T-helper 1 cell treated with Interleukin-12 subunit alpha and Interleukin-12 subunit beta and Interleukin-4 antibody, amounts not matched to agents 30 μg/mL and 1 μg/mL, for 36 hours (primary cell): ENCODE results near the gene CFAP73.

Experiments
- H3K27ac Mint-ChIP-seq: one replicate; pipeline ENCODE4 v1.8.0; 2021; ENCODE audit warnings: mild to moderate bottlenecking, mixed read lengths
- H3K27me3 Mint-ChIP-seq: one replicate; pipeline ENCODE4 v1.8.0; 2021; ENCODE audit warnings: low read depth, mixed read lengths
- H3K36me3 Mint-ChIP-seq: one replicate; pipeline ENCODE4 v1.8.0; 2021; ENCODE audit warnings: low read depth, mixed read lengths
- H3K4me1 Mint-ChIP-seq: one replicate; pipeline ENCODE4 v1.8.0; 2021; ENCODE audit warnings: low read depth, mixed read lengths
- H3K4me3 Mint-ChIP-seq: one replicate; pipeline ENCODE4 v1.8.0; 2021; ENCODE audit warnings: mild to moderate bottlenecking, moderate library complexity, mixed read lengths
- H3K9me3 Mint-ChIP-seq: one replicate; pipeline ENCODE4 v1.8.0; 2021; ENCODE audit warnings: mixed read lengths

The CFAP73 gene

GRCh38 chr12:113149361-113150150 is at the start of gene CFAP73:
TSS of gene CFAP73 (plus strand) at chr12:113149724. CDS start at chr12:113149858, 134 bp downstream.
- peaks cover 37% of the 10 kb centered on the region for H3K27me3 Mint-ChIP-seq
- H3K27ac Mint-ChIP-seq, result no peak within 1 kb of the TSS
- H3K4me1 Mint-ChIP-seq, result peaks cover 12% of the 10 kb centered on the region
- H3K36me3 Mint-ChIP-seq, result no peaks in the 10 kb centered on the region
- no peaks in the 10 kb centered on the region for H3K9me3 Mint-ChIP-seq
- no peak within 1 kb of the TSS for H3K4me3 Mint-ChIP-seq

- no peaks in the 10 kb centered on the region for H3K9me3 Mint-ChIP-seq
- H3K36me3 Mint-ChIP-seq, result no peaks in the 10 kb centered on the region
- no peak overlapping the region for H3K4me3 Mint-ChIP-seq
- H3K27ac Mint-ChIP-seq, result no peak overlapping the region
- H3K27me3 Mint-ChIP-seq, result peaks cover 2% of the 10 kb centered on the region
- peaks cover 7% of the 10 kb centered on the region for H3K4me1 Mint-ChIP-seq
Observed at GRCh38 chr12:113099764-113100163, 49.8 kb upstream of the CFAP73 start.

- peaks cover 5% of the 10 kb centered on the region for H3K27me3 Mint-ChIP-seq
- no peaks in the 10 kb centered on the region for H3K9me3 Mint-ChIP-seq
- H3K36me3 Mint-ChIP-seq, result no peaks in the 10 kb centered on the region
- H3K4me3 Mint-ChIP-seq, result no peak overlapping the region
- H3K4me1 Mint-ChIP-seq, result peaks cover 7% of the 10 kb centered on the region
- no peak overlapping the region for H3K27ac Mint-ChIP-seq
Observed at GRCh38 chr12:113101751-113102150, 47.8 kb upstream of the CFAP73 start.

GRCh38 chr12:113102811-113103210 is 46.7 kb upstream of the CFAP73 start:
- H3K9me3 Mint-ChIP-seq, result no peaks in the 10 kb centered on the region
- H3K27ac Mint-ChIP-seq, result no peak overlapping the region
- peaks cover 5% of the 10 kb centered on the region for H3K27me3 Mint-ChIP-seq
- no peak overlapping the region for H3K4me3 Mint-ChIP-seq
- no peaks in the 10 kb centered on the region for H3K36me3 Mint-ChIP-seq
- H3K4me1 Mint-ChIP-seq, result peaks cover 7% of the 10 kb centered on the region

- Mint-ChIP-seq H3K36me3 (no peaks in the 10 kb centered on the region), H3K9me3 (no peaks in the 10 kb centered on the region), H3K27me3 (peaks cover 5% of the 10 kb centered on the region), H3K27ac (no peak overlapping the region), H3K4me1 (peaks cover 6% of the 10 kb centered on the region), H3K4me3 (peak overlapping the region; percentile 51)
Observed at GRCh38 chr12:113103756-113104450, 45.6 kb upstream of the CFAP73 start.

GRCh38 chr12:113104953-113105510 is 44.5 kb upstream of the CFAP73 start:
- no peaks in the 10 kb centered on the region for H3K36me3 Mint-ChIP-seq
- peaks cover 6% of the 10 kb centered on the region for H3K4me1 Mint-ChIP-seq
- no peak overlapping the region for H3K27ac Mint-ChIP-seq
- peaks cover 5% of the 10 kb centered on the region for H3K27me3 Mint-ChIP-seq
- no peak overlapping the region for H3K4me3 Mint-ChIP-seq
- no peaks in the 10 kb centered on the region for H3K9me3 Mint-ChIP-seq

- no peak overlapping the region for H3K4me3 Mint-ChIP-seq
Observed at GRCh38 chr12:113105606-113106271, 43.8 kb upstream of the CFAP73 start.

GRCh38 chr12:113106361-113106760 is 43.2 kb upstream of the CFAP73 start:
- H3K27ac Mint-ChIP-seq, result no peak overlapping the region
- no peak overlapping the region for H3K4me3 Mint-ChIP-seq
- H3K27me3 Mint-ChIP-seq, result peaks cover 5% of the 10 kb centered on the region
- H3K9me3 Mint-ChIP-seq, result no peaks in the 10 kb centered on the region
- H3K4me1 Mint-ChIP-seq, result peaks cover 8% of the 10 kb centered on the region
- no peaks in the 10 kb centered on the region for H3K36me3 Mint-ChIP-seq

More at GRCh38 chr12:113105606-113106271, 43.8 kb upstream of the CFAP73 start:
- peaks cover 8% of the 10 kb centered on the region for H3K4me1 Mint-ChIP-seq
- H3K27me3 Mint-ChIP-seq, result peaks cover 5% of the 10 kb centered on the region
- H3K36me3 Mint-ChIP-seq, result no peaks in the 10 kb centered on the region
- no peaks in the 10 kb centered on the region for H3K9me3 Mint-ChIP-seq
- no peak overlapping the region for H3K27ac Mint-ChIP-seq

- Mint-ChIP-seq H3K4me1 (peaks cover 6% of the 10 kb centered on the region), H3K27ac (no peak overlapping the region), H3K27me3 (peaks cover 5% of the 10 kb centered on the region), H3K36me3 (no peaks in the 10 kb centered on the region), H3K9me3 (no peaks in the 10 kb centered on the region), H3K4me3 (no peak overlapping the region)
Observed at GRCh38 chr12:113108308-113108707, 41.2 kb upstream of the CFAP73 start.

- Mint-ChIP-seq H3K4me3 (no peak overlapping the region), H3K27me3 (peaks cover 5% of the 10 kb centered on the region), H3K4me1 (peaks cover 4% of the 10 kb centered on the region), H3K27ac (no peak overlapping the region), H3K9me3 (no peaks in the 10 kb centered on the region), H3K36me3 (no peaks in the 10 kb centered on the region)
Observed at GRCh38 chr12:113109360-113109759, 40.2 kb upstream of the CFAP73 start.

GRCh38 chr12:113109872-113110599 is 39.5 kb upstream of the CFAP73 start:
- H3K27me3 Mint-ChIP-seq, result peaks cover under 1% of the 10 kb centered on the region
- no peak overlapping the region for H3K4me3 Mint-ChIP-seq
- no peak overlapping the region for H3K27ac Mint-ChIP-seq
- no peaks in the 10 kb centered on the region for H3K36me3 Mint-ChIP-seq
- peaks cover 4% of the 10 kb centered on the region for H3K4me1 Mint-ChIP-seq
- no peaks in the 10 kb centered on the region for H3K9me3 Mint-ChIP-seq

- no peak overlapping the region for H3K27ac Mint-ChIP-seq
- no peaks in the 10 kb centered on the region for H3K27me3 Mint-ChIP-seq
- H3K9me3 Mint-ChIP-seq, result no peaks in the 10 kb centered on the region
- peaks cover 4% of the 10 kb centered on the region for H3K4me1 Mint-ChIP-seq
- H3K4me3 Mint-ChIP-seq, result no peak overlapping the region
- H3K36me3 Mint-ChIP-seq, result no peaks in the 10 kb centered on the region
Observed at GRCh38 chr12:113111247-113111646, 38.3 kb upstream of the CFAP73 start.

- Mint-ChIP-seq H3K9me3 (no peaks in the 10 kb centered on the region), H3K4me1 (peaks cover 4% of the 10 kb centered on the region), H3K4me3 (no peak overlapping the region), H3K27me3 (no peaks in the 10 kb centered on the region), H3K36me3 (no peaks in the 10 kb centered on the region), H3K27ac (no peak overlapping the region)
Observed at GRCh38 chr12:113112043-113112899, 37.3 kb upstream of the CFAP73 start.
